Stimulated activated CD4-positive, alpha-beta T cell treated with anti-CD3 and anti-CD28 coated beads, Interleukin-15, amount 100 ng/mL, for 24 hours (primary cell): ENCODE results near the gene BCAR3.
A peak's percentile ranks its signal among the peaks of the same experiment; 100 is the strongest.

Experiments
- DNase-seq: peaks from one replicate; pipeline ENCODE4 v3.0.0-alpha.2; 2020

The BCAR3 gene

GRCh38 chr1:93635614-93636543 is 45.8 kb downstream of the BCAR3 start:
- no peak for DNase-seq

GRCh38 chr1:93633313-93633712 is 48.3 kb downstream of the BCAR3 start:
- no peak for DNase-seq

GRCh38 chr1:93631626-93632365 is 49.8 kb downstream of the BCAR3 start:
- no peak for DNase-seq

GRCh38 chr1:93630168-93630567 is 51.5 kb downstream of the BCAR3 start:
- DNase-seq: no peak

- peak; percentile 53 for DNase-seq
Measured at GRCh38 chr1:93629101-93630059, 52.3 kb downstream of the BCAR3 start.

GRCh38 chr1:93628681-93629080 is 53.0 kb downstream of the BCAR3 start:
- no peak for DNase-seq

- no peak for DNase-seq
Measured at GRCh38 chr1:93625582-93626327, 55.9 kb downstream of the BCAR3 start.

- no peak for DNase-seq
Measured at GRCh38 chr1:93623875-93624274, 57.8 kb downstream of the BCAR3 start.

- no peak for DNase-seq
Measured at GRCh38 chr1:93623436-93623835, 58.2 kb downstream of the BCAR3 start.

- no peak for DNase-seq
Measured at GRCh38 chr1:93621246-93621645, 60.4 kb downstream of the BCAR3 start.

GRCh38 chr1:93620841-93621210 is 60.8 kb downstream of the BCAR3 start:
- no peak for DNase-seq

- no peak for DNase-seq
Measured at GRCh38 chr1:93620172-93620840, 61.3 kb downstream of the BCAR3 start.

GRCh38 chr1:93619507-93620171 is 62.0 kb downstream of the BCAR3 start:
- peak; percentile 28 for DNase-seq

GRCh38 chr1:93617670-93618499 is 63.8 kb downstream of the BCAR3 start:
- no peak for DNase-seq

- no peak for DNase-seq
Measured at GRCh38 chr1:93616996-93617669, 64.5 kb downstream of the BCAR3 start.

GRCh38 chr1:93616221-93616995 is 65.2 kb downstream of the BCAR3 start:
- DNase-seq: no peak

GRCh38 chr1:93615582-93616150 is 66.0 kb downstream of the BCAR3 start:
- peak; percentile 81 for DNase-seq

- DNase-seq: peak; percentile 80
Measured at GRCh38 chr1:93614986-93615581, 66.6 kb downstream of the BCAR3 start.
